ENCODE results near the gene KHK. TPM values are rescaled to one million over a fixed set of nuclear protein-coding genes. Genes with fewer than 3 reads are reported as not detected.
"Not testable (repeated sequence)": the region's sequence is repeated elsewhere in the genome, so short reads cannot be mapped to it uniquely, and the experiment has no call there.

KHK gene
- total RNA-seq, 1 experiment from 2014 or later = 5.3 TPM

DNA sequence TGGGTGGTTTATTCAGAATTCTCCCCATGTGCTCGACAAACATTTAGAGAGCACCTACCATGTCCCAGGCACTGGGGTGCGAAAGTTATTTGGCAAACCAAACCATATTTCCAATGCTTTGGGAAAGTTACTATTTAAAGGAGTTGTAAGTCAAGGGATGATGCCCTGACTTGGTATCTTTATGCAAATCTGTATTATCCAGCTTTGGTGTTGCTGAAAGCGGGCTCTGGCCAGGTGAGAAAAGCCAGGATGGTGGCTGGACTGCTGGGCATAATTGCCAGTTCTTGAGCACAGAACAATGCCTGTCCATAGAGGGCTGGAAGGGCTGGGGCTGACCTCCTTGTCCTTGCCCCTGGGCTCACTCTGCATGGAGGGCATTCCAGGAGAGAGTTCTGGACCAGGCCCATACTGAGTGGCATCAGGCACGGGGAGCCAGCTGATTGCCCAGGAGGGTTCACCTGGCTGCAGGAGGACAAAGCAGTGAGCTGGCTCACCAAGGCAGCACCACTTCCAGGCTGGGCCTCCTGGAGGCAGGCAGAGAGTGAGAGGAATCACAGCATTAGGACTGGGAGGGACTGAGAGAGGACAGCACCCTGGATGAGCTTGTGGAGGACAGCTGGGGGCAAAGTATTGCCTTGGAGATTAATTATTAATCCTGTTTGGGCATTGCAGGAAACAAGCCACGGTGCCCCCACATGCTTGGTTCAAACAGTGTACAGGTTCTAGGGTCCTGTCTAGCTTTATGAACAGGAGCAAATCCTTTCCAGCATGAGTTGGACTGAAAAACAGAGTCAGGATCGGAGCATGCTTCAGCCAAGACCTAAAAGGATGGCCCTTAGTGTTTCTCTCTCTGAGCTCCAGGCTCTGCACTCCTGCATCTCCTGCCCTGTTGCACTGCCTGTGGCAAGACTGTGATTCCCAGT is 7.1 kb downstream of the KHK start:
- H3K4me3 ChIP-seq (ENCODE audit: insufficient read depth, low read depth, low read length) = no peak overlapping the region
- no peaks in the 10 kb centered on the region for H3K36me3 ChIP-seq (replicated peaks; ENCODE audit: control insufficient read depth, insufficient read depth, low read length)
- peak; percentile 31 for DNase-seq
- no peaks in the 10 kb centered on the region; the same call in 1 of the 2 replicates for H3K27me3 ChIP-seq (ENCODE audit: control insufficient read depth, insufficient read depth, low read length)

DNA sequence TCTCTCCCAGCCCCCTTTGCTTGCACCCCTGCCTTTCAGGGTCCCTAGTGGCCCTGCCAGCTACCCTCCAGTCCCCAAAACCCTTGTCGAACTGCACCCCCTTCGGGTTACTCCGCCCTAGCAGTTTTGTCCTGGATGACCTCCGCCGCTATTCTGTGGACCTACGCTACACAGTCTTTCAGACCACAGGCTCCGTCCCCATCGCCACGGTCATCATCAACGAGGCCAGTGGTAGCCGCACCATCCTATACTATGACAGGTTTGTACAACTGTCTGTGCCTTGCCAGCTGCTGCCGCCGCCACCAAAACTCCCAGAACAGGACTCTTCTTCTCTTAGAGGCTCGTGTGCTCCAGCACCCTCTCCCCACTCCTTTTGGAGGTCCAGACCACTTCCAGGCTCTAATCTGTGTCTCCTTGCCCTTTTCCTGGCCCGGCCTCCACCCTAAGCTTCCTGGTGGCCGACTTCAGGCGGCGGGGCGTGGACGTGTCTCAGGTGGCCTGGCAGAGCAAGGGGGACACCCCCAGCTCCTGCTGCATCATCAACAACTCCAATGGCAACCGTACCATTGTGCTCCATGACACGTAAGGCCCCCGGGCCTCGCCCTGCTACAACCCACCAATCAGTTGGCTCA is 7.9 kb downstream of the KHK start:
- Histone ChIP-seq H3K36me3 (replicated peaks; ENCODE audit: control insufficient read depth, insufficient read depth, low read length) (no peaks in the 10 kb centered on the region), H3K27me3 (ENCODE audit: control insufficient read depth, insufficient read depth, low read length) (no peaks in the 10 kb centered on the region; the same call in 1 of the 2 replicates), H3K4me3 (ENCODE audit: insufficient read depth, low read depth, low read length) (no peak overlapping the region)
- DNase-seq = peak; percentile 45

DNA sequence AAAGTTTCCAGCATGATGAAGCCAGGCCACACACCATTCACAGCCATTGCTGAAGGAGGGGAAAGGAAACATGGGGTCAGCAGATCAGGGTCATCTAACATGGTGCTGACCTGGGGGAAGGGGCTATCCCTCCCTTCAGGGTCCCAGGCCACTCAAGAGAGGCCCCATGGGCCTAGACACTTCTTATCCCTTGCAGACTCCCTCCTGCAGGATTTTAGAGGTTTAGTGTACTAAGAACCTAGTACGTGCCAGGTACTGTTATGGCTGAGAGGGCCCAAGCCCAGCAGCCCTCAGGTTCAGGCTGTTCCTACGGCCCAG is 8.8 kb downstream of the KHK start:
- no peak for DNase-seq
- Histone ChIP-seq H3K27me3 (ENCODE audit: control insufficient read depth, insufficient read depth, low read length) (no peaks in the 10 kb centered on the region), H3K36me3 (replicated peaks; ENCODE audit: control insufficient read depth, insufficient read depth, low read length) (no peaks in the 10 kb centered on the region), H3K4me3 (ENCODE audit: insufficient read depth, low read depth, low read length) (no peak overlapping the region)

DNA sequence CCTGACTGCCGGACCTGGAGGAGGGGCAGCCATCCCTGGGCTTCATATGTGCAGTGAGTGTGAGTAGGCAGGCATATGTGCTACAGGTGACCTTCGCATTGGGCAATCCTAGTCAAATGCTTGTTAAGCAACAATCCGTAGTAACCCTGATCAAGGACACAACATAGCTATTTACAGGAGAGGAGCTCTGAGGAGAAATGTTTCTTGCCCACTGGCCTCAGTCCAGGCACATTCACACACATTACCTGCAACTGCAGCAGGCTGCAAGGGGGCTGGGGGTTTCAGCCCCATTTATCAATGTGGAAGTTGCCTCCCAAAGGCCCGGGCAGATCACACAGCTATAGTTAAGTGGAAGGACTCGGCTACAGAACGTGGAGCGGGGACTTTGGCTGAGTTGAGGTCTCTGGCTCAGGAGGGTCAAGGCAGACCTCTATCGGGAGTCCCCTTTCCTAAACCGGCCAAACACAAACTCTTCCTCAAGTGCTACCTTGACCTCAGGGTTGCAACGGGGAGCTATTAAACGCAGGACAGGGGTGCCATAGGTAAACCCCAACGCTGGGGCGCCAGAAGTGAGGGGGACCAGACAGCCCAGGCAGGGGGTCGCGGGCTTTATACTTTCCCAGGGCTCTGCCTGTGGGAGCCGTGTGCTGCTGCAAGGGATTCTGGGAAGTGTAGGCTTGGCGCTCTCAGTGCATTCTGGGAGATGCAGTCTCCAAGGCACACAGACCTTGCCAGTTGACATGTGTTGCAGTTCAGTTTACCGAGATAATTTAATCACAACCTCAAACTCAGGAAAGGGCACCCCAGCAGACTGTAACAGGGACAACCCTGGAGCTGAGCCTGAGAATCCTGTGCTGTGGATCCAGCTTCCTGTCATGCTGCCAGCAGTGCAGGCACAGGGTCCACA is 9.4 kb downstream of the KHK start:
- Histone ChIP-seq H3K4me3 (ENCODE audit: insufficient read depth, low read depth, low read length) (peak overlapping the region; percentile 25; the same call in 1 of the 2 replicates), H3K36me3 (replicated peaks; ENCODE audit: control insufficient read depth, insufficient read depth, low read length) (no peaks in the 10 kb centered on the region), H3K27me3 (ENCODE audit: control insufficient read depth, insufficient read depth, low read length) (no peaks in the 10 kb centered on the region)
- DNase-seq = peak; percentile 92

DNA sequence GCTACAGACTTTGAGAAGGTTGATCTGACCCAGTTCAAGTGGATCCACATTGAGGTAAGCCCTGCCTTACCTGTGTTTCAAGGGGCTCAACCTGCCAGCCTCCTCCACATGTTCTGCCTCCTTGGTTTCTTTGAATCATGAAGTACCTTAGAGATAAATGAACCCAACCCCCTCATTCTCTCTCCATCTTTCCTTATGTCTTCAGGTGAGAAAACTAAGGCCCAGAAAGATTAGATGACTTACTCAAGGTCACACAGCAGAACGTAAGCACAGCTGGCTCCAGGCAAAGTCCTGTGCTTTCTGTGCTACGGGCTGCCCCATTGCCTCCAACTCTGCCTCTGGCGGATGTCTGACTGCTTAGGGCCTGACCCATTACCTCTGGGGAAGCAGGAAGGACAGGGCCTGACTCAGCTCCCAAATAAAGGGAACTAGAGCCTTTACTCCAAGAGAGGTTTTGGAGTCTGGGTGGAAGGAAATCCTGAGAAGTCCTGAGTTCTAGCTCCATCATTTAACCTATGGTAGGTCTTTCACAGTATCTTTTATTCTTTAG is 10.3 kb downstream of the KHK start:
- Histone ChIP-seq H3K4me3 (ENCODE audit: insufficient read depth, low read depth, low read length) (no peak overlapping the region), H3K36me3 (replicated peaks; ENCODE audit: control insufficient read depth, insufficient read depth, low read length) (no peaks in the 10 kb centered on the region), H3K27me3 (ENCODE audit: control insufficient read depth, insufficient read depth, low read length) (no peaks in the 10 kb centered on the region)
- no peak for DNase-seq

DNA sequence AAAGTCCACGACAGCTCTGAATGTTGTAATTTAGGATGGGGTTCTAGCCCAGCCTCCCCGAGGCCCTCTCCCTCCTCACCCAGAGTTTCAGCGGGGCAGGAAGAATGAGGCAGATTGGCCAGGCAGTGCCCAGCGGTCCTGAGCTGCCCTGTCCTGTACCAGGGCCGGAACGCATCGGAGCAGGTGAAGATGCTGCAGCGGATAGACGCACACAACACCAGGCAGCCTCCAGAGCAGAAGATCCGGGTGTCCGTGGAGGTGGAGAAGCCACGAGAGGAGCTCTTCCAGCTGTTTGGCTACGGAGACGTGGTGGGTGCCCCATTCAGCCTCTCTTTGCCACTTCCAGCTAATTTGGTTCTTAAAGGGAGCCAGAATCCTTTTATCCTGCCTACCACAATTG is 10.8 kb downstream of the KHK start:
- DNase-seq = no peak
- no peak overlapping the region for H3K4me3 ChIP-seq (ENCODE audit: insufficient read depth, low read depth, low read length)
- H3K27me3 ChIP-seq (ENCODE audit: control insufficient read depth, insufficient read depth, low read length) = no peaks in the 10 kb centered on the region
- no peaks in the 10 kb centered on the region for H3K36me3 ChIP-seq (replicated peaks; ENCODE audit: control insufficient read depth, insufficient read depth, low read length)

DNA sequence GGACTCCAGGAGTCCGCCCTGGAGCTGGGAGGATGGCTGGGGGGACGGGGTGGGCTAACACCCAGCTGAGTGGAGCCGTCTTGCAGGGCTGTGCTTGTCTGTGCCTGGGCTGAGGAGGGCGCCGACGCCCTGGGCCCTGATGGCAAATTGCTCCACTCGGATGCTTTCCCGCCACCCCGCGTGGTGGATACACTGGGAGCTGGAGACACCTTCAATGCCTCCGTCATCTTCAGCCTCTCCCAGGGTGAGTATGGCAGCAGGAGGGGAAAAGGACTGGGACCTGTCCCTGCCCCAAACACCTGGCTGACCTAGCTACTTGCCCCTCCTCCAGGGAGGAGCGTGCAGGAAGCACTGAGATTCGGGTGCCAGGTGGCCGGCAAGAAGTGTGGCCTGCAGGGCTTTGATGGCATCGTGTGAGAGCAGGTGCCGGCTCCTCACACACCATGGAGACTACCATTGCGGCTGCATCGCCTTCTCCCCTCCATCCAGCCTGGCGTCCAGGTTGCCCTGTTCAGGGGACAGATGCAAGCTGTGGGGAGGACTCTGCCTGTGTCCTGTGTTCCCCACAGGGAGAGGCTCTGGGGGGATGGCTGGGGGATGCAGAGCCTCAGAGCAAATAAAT is 12.9 kb downstream of the KHK start:
- peak; percentile 52 for DNase-seq
- Histone ChIP-seq H3K36me3 (replicated peaks; ENCODE audit: control insufficient read depth, insufficient read depth, low read length) (no peaks in the 10 kb centered on the region), H3K4me3 (ENCODE audit: insufficient read depth, low read depth, low read length) (no peak overlapping the region), H3K27me3 (ENCODE audit: control insufficient read depth, insufficient read depth, low read length) (no peaks in the 10 kb centered on the region)

DNA sequence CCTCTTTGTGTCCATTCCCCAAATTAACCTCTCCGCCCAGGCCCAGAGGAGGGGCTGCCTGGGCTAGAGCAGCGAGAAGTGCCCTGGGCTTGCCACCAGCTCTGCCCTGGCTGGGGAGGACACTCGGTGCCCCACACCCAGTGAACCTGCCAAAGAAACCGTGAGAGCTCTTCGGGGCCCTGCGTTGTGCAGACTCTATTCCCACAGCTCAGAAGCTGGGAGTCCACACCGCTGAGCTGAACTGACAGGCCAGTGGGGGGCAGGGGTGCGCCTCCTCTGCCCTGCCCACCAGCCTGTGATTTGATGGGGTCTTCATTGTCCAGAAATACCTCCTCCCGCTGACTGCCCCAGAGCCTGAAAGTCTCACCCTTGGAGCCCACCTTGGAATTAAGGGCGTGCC is 13.5 kb downstream of the KHK start:
- H3K4me3 ChIP-seq (ENCODE audit: insufficient read depth, low read depth, low read length) = no peak overlapping the region
- peak; percentile 53 for DNase-seq
- no peaks in the 10 kb centered on the region for H3K36me3 ChIP-seq (replicated peaks; ENCODE audit: control insufficient read depth, insufficient read depth, low read length)
- H3K27me3 ChIP-seq (ENCODE audit: control insufficient read depth, insufficient read depth, low read length) = no peaks in the 10 kb centered on the region

DNA sequence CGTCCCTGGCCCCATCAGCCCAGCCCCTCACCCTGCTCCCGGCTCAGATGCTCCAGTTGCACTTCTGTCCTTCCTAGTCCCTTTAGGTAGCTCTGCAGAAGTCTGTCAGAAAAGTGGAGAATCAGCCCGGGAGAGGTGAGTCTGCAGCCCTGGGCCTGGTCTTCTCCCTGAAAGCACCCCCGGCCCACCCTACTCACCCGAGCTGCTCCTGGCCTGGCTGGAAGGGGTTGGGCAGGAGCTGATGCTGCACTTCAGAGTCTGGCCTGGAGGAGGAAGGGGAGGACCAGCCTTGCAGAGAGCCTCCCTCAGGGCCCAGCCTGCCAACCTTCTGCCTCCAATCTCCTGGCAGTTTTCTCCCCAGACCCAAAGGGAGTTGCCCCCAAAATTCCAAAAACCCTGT is 15.8 kb downstream of the KHK start:
- Histone ChIP-seq H3K27me3 (ENCODE audit: control insufficient read depth, insufficient read depth, low read length) (no peaks in the 10 kb centered on the region), H3K4me3 (ENCODE audit: insufficient read depth, low read depth, low read length) (no peak overlapping the region), H3K36me3 (replicated peaks; ENCODE audit: control insufficient read depth, insufficient read depth, low read length) (no peaks in the 10 kb centered on the region)
- peak; percentile 48 for DNase-seq

DNA sequence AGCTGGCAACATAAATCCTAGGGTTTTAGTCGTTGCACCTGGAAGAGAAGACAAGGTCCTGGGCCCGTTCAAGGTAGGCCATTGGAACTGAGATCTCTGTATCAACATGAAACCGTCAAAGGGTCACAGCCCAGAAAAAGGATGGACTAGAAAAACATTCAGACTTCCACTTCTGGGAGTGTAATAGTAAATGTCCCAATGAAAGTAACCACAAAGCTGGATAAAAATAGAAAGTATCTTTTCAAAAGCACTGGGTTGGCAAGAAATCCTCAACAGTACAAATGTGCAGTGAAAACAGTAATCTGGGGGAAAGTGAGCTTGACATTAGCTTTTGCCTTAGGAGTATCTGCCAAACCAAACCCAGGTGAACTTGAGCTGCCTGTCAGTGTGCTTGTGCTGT is 19.4 kb downstream of the KHK start:
- no peaks in the 10 kb centered on the region for H3K27me3 ChIP-seq (ENCODE audit: control insufficient read depth, insufficient read depth, low read length)
- no peaks in the 10 kb centered on the region for H3K36me3 ChIP-seq (replicated peaks; ENCODE audit: control insufficient read depth, insufficient read depth, low read length)
- no peak for DNase-seq
- no peak overlapping the region for H3K4me3 ChIP-seq (ENCODE audit: insufficient read depth, low read depth, low read length)

DNA sequence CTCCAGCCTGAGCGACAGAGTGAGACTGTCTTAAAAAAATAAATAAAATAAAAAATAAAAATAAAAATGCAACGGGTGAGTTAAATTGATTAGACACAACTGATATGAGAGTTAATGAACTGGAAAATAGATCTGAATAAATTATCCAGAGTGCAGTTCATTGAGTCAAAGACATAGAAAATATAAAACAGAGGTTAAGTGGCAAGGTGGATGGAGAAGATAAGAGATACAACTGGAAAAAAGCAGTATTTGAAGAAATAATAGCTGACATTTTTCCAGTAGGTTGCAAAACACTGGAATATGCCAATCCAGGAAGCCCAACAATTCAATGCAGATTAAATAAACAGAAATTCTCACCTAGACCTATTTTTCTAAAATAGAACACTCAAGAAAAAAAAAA is 21.6 kb downstream of the KHK start:
- no peak overlapping the region for H3K4me3 ChIP-seq (ENCODE audit: insufficient read depth, low read depth, low read length)

DNA sequence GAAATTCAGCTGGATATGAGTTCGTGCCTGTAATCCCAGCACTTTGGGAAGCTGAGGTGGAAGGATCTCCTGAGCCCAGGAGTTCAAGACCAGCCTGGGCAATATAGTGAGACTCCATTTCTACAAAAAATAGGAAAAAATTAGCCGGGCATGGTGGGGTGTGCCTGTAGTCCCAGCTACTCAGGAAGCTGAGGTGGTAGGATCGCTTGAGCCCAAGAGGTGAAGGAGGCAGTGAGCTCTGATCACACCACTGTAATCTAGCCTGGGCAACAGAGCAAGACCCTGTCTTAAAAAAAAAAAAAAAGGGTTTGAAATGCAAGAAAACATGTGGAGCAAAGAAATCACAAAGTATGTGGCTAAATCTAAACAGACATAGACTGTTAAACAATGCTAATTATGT is 22.5 kb downstream of the KHK start:
- no peak for DNase-seq
- no peak overlapping the region for H3K4me3 ChIP-seq (ENCODE audit: insufficient read depth, low read depth, low read length)
- H3K36me3 ChIP-seq (replicated peaks; ENCODE audit: control insufficient read depth, insufficient read depth, low read length) = no peaks in the 10 kb centered on the region
- H3K27me3 ChIP-seq (ENCODE audit: control insufficient read depth, insufficient read depth, low read length) = no peaks in the 10 kb centered on the region

More for the DNA sequence above, 21.6 kb downstream of the KHK start:
- DNase-seq = no peak
- H3K27me3 ChIP-seq (ENCODE audit: control insufficient read depth, insufficient read depth, low read length) = no peaks in the 10 kb centered on the region
- H3K36me3 ChIP-seq (replicated peaks; ENCODE audit: control insufficient read depth, insufficient read depth, low read length) = no peaks in the 10 kb centered on the region

DNA sequence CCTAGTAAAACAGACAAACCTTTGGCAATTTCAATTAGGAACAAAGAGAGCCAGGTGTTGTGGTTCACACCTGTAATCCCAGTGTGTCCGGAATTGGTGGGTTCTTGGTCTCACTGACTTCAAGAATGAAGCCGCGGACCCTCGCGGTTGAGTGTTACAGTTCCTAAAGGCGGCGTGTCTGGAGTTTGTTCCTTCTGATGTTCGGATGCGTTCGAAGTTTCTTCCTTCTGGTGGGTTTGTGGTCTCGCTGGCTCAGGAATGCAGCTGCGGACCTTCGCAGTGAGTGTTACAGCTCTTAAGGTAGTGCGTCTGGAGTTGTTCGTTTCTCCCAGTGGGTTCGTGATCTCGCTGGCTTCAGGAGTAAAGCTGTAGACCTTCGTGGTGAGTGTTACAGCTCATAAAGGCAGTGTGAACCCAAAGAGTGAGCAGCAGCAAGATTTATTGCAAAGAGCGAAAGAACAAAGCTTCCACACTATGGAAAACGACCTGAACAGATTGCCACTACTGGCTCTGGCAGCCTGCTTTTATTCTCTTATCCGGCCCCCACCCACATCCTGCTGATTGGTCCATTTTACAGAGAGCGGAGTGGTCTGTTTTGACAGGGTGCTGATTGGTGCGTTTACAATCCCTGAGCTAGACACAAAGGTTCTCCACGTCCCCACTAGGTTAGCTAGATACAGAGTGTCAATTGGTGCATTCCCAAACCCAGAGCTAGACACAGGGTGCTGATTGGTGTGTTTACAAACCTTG is 24.2 kb downstream of the KHK start:
- DNase-seq; H3K27me3 ChIP-seq (ENCODE audit: control insufficient read depth, insufficient read depth, low read length); H3K4me3 ChIP-seq (ENCODE audit: insufficient read depth, low read depth, low read length); H3K36me3 ChIP-seq (replicated peaks; ENCODE audit: control insufficient read depth, insufficient read depth, low read length): not testable (repeated sequence)

All from H7 (cell line).